RKO (cell line): Measurements from ENCODE around the gene ACSS3.
"Not testable (repeated sequence)": the region's sequence is repeated elsewhere in the genome, so short reads cannot be mapped to it uniquely, and the experiment has no call there.

Experiments used
- DNase-seq: peaks from one replicate; pipeline ENCODE4 v3.0.0-alpha.2; 2016; ENCODE audit warnings: low spot score

The ACSS3 gene

DNA sequence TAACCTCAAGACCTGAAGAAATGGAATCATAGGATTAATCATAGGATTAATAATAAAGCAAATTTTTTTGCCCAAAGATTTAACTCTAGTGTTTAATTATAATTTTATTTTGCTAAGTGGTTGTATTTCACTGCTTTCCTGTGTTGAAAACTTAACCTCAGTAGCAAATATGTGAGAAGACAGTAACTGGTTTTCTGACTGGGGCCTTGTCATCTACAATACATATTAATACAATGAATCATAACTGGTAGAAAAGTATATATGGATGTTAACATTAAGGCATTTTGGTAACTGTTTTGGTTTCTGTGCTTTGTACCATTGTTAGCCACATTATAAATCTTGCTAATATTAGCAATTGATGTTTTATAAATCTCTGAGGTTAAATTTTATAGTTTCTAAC lies 92.2 kb downstream of the ACSS3 start:
- DNase-seq: no peak

DNA sequence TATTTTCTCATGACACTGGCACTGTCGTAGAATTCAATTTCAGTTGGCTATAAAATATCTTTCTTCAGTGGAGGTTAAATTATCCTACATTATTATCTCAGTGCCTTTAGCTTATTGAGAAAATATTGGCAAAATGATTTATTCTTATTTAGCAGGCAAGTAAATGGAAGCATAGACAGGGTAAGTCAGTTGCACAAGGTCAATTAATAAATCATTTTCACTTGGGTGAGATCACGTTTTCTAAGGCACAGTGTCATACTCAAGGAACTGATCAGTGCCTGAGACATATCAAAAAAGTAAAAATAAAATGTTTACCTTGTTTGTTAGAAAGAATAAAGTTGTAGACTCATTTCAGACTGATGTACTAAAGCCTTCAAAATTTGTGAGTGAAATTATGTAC lies 95.0 kb downstream of the ACSS3 start:
- DNase-seq: no peak

DNA sequence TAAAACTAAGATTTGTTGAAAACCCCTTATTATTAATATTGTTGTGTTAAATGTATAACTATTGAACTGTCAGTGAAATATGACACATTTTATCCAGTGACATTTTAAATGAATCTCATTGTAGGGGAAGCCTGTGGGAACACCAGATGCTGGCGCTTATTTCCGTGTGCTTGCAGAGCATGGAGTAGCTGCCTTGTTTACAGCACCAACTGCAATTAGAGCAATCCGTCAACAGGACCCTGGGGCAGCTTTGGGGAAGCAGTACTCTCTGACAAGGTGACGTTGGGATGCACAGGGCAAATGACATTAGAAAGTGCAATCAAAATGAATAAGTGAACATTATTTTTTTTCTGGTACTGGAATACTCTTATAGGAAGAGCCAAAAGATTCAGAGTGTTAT lies 96.8 kb downstream of the ACSS3 start:
- DNase-seq: no peak

DNA sequence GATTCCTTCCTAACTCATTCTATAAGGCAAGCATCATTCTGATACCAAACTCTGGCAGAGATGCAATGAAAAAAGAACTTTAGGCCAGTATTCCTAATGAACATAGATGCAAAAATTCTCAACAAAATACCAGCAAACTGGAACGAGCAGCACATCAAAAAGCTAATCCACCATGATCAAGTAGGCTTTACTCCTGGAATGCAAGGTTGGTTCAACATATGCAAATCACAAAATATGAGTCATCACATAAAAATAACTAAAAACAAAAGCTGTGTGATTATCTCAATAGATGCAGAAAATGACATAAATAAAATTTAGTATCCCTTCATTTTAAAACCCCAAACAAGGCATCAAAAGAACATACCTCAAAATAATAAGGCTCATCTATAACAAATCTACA lies 98.9 kb downstream of the ACSS3 start:
- no peak for DNase-seq

DNA sequence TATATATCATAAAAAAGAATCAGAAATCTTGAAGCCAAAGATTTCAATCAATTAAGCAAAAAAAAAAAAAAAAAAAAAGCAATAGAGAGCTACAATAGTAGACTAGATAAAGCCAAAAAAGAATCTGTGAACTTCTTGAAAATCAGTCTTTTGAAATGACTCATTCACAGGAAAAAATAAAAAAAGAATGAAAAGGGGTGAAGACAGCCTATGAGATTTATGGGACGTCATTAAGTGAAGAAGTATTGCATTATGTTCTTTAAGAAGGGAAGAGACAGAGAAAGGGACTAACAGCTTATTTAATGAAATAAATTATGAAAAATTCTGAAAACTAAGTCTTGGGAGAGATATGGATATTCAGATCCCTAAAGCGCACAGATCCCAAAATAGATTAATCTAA lies 103.8 kb downstream of the ACSS3 start:
- no peak for DNase-seq

DNA sequence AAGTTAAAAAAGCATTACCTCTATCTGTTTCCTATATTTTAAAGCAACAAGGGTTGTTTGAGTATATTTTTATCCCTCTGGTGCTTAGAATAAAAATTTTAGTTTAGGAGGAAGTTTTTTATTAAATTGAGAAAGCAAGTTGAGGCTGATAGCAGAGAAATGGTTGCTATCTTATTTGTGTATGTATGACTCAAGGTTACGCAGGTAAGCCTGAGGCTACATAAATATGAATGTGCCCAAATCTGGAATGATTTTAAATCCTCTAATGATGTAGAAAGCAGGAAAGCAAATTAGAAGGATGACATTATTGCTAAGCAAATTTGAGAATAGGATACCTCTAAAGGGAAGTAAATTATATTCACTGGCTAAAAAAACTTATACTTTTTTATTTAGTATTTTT lies 109.8 kb downstream of the ACSS3 start:
- no peak for DNase-seq

DNA sequence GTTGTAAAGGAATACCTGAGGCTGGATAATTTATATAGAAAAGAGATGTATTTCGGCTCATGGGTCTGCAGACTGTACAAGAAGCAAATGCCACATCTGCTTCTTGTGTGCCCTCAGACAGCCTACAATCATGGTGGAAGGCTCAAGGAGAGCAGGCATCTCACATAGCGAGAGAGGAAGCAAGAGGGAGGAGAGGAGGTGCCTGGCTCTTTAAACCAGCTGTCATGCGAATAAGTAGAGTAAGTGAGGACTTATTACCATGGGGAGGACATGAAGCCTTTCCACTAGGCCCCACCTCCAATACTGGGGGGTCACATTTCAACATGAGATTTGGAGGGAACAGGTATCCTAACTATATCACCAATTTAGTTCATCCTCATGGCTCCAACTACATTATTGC lies 118.7 kb downstream of the ACSS3 start:
- DNase-seq: no peak

DNA sequence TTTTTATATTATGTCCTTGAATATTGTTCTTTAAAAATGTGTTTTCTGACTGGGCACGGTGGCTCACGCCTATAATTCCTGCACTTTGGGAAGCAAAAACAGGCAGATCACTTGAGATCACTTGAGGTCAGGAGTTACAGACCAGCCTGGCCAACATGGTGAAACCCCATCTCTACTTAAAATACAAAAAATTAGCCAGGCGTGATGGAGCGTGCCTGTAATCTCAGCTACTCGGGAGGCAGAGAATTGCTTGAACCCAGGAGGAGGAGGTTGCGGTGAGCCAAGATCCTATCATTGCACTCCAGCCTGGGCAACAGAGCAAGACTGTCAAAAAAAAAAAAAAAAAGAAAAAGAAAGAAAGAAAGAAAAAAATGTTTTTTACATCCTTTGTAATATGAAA lies 122.7 kb downstream of the ACSS3 start:
- DNase-seq: not testable (repeated sequence)

DNA sequence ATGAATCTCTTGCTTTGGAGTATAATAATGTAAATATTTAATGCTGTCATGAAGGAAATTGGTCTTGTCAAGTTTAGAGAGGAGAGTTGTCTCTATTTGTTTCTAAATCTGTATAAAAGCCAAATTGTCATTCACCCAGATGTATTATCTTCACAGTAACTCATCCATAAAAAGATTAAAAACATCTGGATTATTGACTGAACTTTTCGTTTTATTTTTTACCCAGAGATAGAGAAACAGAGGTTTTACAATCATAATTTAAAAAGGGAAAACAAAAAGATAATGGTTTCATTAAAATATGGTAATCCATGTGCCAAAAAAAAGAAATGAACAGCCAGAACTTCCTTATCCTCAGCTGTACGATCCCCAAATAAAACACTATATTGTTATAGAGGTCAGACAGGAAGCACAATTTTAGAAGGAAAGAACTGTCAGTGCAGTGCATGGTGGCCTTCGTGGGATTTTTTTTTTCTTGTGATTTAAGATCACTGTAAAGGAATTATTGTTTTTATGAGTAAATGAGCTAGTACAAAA lies 125.9 kb downstream of the ACSS3 start:
- DNase-seq: no peak

DNA sequence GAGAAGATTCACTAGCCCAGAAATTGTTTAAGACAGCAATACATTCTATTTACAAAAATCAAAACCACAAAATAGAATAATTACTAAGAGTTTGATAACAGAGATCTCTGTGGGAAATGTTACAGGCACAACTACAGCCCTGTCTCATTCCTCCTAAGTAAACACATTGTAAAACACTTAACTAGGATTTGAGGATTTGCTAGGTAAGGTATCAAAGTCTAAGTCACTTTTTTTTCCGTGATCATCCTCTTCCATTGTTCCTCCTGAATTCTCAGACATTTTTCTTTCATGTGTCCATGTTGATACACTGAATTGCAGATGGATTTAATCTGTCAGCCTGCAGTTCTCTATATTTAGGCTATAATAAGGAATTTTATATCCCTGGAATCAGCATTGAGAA lies 127.5 kb downstream of the ACSS3 start:
- DNase-seq: no peak

DNA sequence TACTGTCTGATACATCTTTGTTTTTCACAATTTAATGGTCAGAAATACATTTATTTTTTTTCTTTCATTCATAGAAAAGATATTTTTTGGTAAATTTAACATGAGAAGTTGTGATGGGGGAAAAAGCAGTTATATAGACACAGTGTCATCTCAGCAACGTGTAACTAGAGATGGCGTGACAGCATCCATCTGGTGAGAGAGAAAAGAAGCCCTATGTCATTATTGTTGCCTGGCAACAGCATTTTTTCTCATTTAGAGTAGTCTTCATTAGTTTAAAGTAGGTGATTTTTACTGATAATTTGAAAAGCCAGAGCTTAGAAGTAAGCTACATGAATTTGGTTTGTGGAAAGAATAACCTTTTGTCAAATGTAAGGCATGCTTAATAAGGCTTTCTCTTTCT lies 128.6 kb downstream of the ACSS3 start:
- no peak for DNase-seq

DNA sequence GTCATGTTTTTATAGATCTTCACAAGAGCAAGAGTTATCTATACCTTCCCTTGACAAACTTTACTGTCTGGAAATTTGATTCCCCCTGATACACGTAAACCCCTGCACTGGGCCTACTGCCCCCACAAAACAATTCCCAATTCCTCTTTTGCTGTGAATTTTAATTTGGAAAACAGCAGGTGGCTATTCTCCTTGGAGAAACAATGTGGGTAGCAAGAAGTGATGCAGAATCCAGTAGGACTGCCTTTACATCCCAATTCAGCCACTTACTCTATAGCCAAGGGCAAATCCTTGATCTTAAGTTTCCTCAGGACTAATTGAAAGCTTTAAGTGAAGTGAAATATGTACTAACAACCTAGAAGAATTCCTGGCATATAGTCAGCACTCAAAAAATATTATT lies 129.3 kb downstream of the ACSS3 start:
- no peak for DNase-seq

DNA sequence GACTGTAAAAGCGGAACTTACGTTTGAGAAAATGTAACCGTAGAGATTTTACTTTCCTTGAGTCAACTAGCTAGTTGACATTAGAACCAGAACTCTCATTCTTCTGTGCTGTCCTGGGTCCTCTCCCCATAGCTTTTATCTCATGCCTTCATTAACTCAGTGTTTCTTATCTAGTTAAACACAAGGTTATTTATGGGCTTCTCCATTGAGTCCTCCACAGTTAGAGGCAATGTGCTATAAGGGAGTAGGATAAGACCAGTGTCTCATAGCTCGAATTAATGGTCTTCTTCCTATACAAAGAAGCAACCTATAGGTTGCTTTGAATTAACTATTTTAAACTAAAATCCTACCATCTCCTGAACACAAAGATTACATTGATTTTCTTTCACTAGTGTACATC lies 129.8 kb downstream of the ACSS3 start:
- no peak for DNase-seq

DNA sequence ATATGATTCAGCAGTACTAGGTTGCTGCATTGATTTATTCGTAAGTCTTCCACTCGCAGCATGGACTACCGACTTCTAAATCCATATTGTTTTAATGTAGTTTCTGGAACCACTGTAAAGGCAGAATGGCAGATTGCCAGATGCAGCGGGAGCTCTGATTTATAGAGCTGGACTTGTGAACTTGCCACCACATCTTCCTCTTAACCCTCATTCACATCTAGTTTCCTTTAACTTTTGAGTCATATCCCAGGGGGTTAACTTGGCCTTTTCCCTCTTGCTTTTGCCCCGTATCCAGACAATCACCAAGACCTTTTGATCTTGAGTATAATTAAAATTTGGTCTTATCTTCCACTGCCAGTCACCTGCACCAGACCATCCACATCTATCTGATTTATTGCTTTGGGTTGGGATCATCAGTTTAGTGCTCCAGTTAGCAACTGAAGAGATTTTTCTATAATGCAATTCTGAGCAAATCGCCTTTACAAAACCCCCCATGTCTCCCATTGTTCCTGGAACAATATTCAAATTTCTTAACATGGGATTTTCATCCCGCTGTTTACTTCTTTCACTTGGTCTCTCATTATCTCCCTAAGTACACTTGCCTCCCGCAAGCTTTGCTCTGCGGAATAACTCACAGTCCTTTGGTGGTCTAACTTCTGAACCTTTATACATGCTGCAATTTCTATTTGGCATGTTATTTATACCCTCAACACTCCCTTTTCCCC lies 130.5 kb downstream of the ACSS3 start:
- no peak for DNase-seq

DNA sequence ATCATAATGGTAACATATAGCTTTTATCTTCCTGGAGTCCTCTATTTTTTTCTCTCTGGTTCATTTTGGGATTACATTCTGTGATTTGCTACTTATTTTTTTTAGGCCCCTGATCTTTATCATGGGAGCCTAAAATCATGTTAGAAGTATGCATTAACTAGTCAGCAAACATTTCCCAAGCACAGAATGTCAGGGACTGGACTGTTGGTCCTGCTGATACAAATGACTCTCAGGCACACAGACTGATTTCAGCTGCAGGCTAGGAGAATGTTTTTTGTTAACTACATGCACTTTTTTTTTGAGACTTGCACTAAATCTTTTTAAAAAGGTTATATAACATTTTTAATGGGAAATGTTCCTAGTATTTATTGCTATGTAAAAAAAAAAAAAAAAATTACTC lies 131.1 kb downstream of the ACSS3 start:
- DNase-seq: no peak

DNA sequence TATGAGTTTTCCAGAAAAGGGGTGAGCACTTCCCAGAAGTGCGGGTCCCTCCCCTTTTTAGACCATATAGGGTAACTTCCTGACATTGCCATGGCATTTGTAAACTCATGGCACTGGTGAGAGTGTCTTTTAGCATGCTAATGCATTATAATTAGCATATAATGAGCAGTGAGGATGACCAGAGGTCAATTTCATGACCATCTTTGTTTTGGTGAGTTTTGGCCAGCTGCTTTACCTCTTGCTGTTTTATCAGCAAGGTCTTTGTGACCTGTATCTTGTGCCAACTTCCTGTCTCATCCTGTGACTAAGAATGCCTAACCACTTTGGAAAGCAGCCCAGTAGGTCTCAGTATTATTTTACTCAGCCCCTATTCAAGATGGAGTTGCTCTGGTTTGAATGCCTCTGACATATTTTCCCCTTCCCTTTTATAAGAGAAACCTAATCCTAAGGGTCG lies 131.9 kb downstream of the ACSS3 start:
- peak; percentile 83 for DNase-seq

DNA sequence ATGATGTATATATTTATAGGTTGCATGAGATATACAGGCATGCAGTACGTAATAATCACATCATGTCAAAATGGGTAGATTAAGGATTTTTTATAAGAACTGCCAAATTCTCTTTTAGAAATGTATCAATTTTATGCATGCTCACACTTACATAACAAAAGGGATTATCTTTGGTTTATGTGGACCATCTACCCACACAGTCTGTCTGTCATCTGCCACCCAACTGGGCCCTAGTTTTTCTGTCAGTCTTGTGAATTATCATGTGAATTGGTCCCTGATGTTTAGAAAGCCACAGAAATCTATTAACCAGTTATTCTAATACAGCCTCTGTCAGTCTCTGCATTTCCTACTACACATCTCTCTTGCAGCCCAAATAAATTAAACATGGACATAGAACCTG lies 133.4 kb downstream of the ACSS3 start:
- no peak for DNase-seq

DNA sequence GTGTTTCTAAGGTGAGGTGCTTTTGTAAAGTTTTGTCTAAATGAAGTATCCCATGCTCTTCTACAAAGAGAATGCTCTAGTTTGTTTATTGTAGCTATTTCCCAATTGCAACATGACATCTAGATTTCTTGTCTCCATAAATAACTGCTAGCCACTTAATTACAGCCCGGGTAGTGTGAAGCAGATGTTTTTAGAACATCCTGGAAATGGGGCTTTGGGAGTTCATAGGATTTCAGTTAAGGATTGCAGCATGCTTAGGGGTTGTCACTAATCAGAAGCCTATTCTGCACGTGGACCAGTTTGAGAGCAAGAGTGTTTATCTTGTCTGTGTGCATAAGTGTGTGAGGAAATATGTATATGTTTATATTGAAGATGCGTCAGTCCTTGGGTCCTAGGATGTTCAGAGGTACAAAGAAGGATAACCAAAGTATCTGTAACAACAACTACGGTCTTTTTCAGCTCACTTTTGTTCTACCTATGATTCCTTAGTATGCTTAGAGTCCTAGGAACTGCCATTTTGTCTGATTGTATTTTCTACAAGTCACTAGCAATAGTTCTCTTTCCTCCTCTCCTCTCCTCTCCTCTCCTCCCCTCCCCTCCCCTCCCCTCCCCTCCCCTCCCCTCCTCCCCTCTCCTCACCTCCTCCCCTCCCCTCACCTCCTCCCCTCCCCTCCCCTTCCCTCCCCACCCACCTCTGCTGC lies 135.3 kb downstream of the ACSS3 start:
- DNase-seq: no peak

DNA sequence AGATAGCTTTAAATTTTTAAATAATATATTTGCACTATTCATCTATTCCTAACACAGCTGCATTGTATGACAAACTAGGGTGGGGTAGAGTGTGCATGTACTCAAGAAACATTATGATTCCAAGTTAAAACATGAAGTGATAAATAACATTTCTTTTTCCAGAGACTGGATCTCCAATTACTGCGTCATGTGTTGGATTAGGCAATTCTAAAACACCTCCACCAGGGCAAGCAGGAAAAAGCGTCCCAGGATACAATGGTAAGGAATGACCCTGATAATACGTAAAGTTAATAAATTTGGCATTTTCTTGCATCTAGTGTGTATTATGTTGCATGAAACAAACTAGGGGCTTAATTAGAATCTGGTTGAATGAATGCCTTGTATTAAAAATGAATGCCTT lies 138.9 kb downstream of the ACSS3 start:
- no peak for DNase-seq

DNA sequence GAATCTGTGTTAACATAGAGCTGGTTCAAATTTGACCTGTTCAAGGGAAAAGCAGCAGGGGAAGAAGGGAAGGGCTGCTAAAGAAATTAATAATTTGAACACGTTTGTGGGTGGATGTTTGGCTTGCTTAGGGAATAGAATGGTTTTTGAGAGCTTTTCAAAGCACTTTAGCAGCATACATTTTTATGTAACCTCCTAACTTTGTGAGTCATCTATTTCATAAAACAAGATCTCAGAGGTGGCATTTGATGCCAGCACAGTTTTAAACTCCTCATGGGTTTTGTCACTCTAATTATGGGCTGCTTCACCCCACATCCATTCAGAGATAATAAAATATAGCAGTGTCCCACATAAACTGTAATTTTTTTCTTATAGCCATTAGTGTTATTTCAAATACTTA lies 143.8 kb downstream of the ACSS3 start:
- no peak for DNase-seq

DNA sequence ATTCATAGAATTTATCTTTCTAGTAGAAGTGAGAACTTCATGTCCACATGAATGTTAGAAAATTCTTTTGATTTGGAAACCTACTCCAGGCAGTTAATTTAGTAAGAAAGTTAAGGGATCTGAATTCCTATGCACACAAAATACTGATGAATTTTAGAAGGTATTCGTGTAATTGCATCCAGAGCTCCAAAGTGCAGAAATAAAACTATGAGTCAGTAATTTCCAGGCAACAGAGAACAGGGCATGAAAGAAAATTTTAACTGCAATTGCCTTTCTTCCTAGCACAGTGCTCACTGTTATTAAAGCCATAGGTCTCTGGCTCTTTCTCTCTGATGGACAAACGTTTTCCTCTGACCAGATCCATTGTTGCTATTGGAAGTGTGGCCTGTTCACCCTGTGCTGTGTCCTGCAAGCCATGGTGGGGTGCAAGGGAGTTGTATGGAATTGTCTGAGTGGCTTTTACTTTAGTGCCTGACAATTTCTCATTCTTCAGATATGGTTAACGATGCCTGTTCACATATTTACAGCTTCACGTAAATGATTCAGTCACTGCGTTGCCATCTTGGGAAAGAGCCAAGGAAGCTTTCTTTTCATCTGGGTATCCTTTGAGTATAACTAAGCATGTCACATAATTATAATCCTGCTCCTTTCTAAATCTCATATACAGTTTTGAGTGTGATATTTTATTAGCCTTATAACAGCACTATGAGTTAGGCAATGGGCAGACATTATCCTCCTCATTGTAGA lies 145.1 kb downstream of the ACSS3 start:
- no peak for DNase-seq

DNA sequence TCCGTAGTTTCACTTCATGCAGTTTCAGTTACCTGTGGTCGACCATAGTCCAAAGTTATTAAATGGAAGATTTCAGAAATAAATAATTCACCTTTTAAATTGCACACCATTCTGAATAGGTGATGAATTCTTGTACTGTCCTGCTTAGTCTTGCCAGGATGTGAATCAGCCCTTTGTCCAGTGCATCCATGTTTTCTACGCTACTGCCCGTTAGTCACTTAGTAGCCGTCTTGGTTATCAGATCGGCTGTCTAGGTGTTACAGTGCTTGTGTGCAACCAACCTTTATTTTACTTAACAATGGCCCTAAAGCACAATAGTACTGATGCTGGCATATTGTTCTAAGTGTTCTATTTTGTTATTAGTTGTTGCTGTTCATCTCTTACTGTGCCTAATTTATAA lies 146.7 kb downstream of the ACSS3 start:
- DNase-seq: no peak

DNA sequence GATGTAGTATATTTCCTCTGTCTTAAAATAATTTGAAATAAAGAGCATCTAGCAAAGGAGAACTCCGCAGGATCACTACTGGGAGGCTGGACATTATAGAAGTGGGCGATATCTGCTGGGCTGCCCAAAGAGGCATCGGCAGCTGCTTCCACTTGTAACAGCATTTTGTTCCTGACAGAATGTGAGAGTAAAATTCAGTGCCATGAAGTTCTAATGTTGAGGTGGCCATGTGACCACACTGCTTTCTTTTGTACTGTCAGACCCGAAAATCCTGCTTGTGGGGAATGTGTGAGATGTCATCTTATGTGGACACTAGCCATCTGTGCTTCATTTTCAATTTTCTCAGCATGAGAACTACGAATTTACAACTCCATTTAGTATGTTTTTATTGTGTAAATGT lies 151.9 kb downstream of the ACSS3 start:
- no peak for DNase-seq
